Esophagus muscularis mucosa (tissue), 4 donors: Measurements from ENCODE around the gene ZMIZ1.

Experiments used
- EP300 ChIP-seq: sonication (generic); formaldehyde crosslinking; IDR thresholded peaks from one replicate; pipeline ENCODE4 v1.6.1; 2017; ENCODE audit warnings: antibody characterized with exemption
- POLR2A ChIP-seq: fragments of 450-650 bp; IDR thresholded peaks from one replicate; pipeline ENCODE4 v1.6.1; 2017; ENCODE audit warnings: antibody characterized with exemption, moderate library complexity, mild to moderate bottlenecking, low read depth
- POLR2AphosphoS5 ChIP-seq, 2 donors: sonication (generic); formaldehyde crosslinking; IDR thresholded peaks; one replicate each; pipeline ENCODE4 v1.6.1; 2017; ENCODE audit warnings: antibody characterized with exemption in 2 of 2
- TF ChIP-seq, protein P1 (sequence below), 3 experiments: fragments of 200-600 bp in 2 of 3; fragments of 450-650 bp in 1 of 3; sonication (generic) in 2 of 3; IDR thresholded peaks; one replicate each; pipeline ENCODE4 v1.5.1; 2017 to 2019; ENCODE audit warnings: antibody characterized with exemption in 3 of 3, mild to moderate bottlenecking in 2 of 3, moderate library complexity in 1 of 3

DNA sequence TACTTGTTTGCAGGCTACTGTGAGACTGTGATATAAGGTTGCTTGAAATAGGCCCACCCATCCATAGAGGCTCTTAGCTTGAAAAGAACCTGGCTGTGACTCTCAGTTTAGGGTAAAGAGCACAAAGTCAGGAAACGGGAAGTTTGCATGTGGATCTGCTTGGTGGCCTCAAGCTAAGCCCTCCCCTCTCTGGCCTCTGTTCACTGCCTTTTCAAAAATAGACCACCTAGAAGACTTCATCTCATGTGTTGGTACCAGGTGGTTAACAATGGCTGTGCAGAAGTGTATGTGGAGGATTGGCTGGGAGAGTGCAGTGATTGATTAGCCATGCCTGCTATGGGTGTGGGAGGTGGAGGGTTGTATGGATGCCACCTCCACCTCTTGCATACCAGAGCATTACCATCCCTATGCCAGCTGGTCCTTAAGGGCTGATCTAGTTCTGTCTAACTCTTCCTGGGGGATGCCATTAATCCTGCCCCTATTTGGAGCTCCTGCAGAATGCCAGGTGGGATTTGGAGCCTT is 122.0 kb downstream of the ZMIZ1 start:
- no peak for TF ChIP-seq POLR2A
- TF ChIP-seq, protein P1, sequence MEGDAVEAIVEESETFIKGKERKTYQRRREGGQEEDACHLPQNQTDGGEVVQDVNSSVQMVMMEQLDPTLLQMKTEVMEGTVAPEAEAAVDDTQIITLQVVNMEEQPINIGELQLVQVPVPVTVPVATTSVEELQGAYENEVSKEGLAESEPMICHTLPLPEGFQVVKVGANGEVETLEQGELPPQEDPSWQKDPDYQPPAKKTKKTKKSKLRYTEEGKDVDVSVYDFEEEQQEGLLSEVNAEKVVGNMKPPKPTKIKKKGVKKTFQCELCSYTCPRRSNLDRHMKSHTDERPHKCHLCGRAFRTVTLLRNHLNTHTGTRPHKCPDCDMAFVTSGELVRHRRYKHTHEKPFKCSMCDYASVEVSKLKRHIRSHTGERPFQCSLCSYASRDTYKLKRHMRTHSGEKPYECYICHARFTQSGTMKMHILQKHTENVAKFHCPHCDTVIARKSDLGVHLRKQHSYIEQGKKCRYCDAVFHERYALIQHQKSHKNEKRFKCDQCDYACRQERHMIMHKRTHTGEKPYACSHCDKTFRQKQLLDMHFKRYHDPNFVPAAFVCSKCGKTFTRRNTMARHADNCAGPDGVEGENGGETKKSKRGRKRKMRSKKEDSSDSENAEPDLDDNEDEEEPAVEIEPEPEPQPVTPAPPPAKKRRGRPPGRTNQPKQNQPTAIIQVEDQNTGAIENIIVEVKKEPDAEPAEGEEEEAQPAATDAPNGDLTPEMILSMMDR (IDR thresholded peaks at IDR 0.05), result no peak
- TF ChIP-seq POLR2AphosphoS5 (IDR thresholded peaks at IDR 0.05), result no peak
- no peak for TF ChIP-seq EP300
